K562 (cell line): Measurements from ENCODE around the gene JAKMIP1. TPM values are rescaled to one million over a fixed set of nuclear protein-coding genes. Genes with fewer than 3 reads are reported as not detected.
A peak's percentile ranks its signal among the peaks of the same experiment; 100 is the strongest.

Experiments used
- ATAC-seq: fragments of 200-7000 bp; cut with Tn5 transposase; 3 replicates; pipeline ENCODE4 v1.9.1; 2020; ENCODE audit warnings: moderate library complexity
- BruUV-seq: library from RNA; stranded (reverse); fragments of 400-500 nt; replicated peaks from 2 replicates; lab custom pipeline; 2021; lab: Mats Ljungman, UMichigan
- CTCF ChIA-PET: fragments of 300-600 bp; formaldehyde crosslinking; extraction: SDS; loops from one replicate; lab custom pipeline; 2021; ENCODE audit warnings: low intra/inter-chr PET ratio; lab: Yijun Ruan, JAX
- POLR2A ChIA-PET: fragments of 300-600, 350-650 bp; sonication (Branson Sonifier 250); formaldehyde crosslinking; extraction: SDS; loops from one replicate; lab custom pipeline; 2021; ENCODE audit warnings: antibody characterized with exemption, inconsistent platforms; lab: Yijun Ruan, JAX
- DNase-seq, 4 experiments: peaks; one replicate each; pipeline versions ENCODE4 v3.0.0 to v3.0.0-alpha.2; 2011 to 2018; ENCODE audit warnings: low spot score in 3 of 4, mixed read lengths in 3 of 4; ENCODE audit errors: extremely low read depth in 1 of 4
- FAIRE-seq: peaks from 2 replicates; lab custom pipeline; 2011; peaks lifted over from hg19 to GRCh38; lab: Jason Lieb, UNC
- H2AFZ ChIP-seq: 2 replicates; pipeline ENCODE4 v1.6.0; 2011; ENCODE audit warnings: low read depth, low read length, control low read depth, inconsistent platforms
- H3K27ac ChIP-seq: fragments of 200-600 bp; 3 replicates; pipeline ENCODE4 v1.8.0; 2011; ENCODE audit warnings: low read depth, mild to moderate bottlenecking, control low read depth, inconsistent platforms, low read length, moderate library complexity, mixed read lengths; ENCODE audit errors: extremely low read depth
- H3K27me3 ChIP-seq, 2 experiments: fragments of 300-600 bp in 1 of 2; 2 replicates in 1 of 2; 3 replicates in 1 of 2; pipeline versions ENCODE4 v1.6.0 to v1.8.0; 2011; ENCODE audit warnings: inconsistent platforms in 2 of 2, low read length in 2 of 2, mild to moderate bottlenecking in 1 of 2, mixed read lengths in 1 of 2, moderate library complexity in 1 of 2; ENCODE audit not compliant: control insufficient read depth in 2 of 2, insufficient read depth in 2 of 2
- H3K36me3 ChIP-seq: fragments of 300-600 bp; 3 replicates; pipeline ENCODE4 v1.8.0; 2011; ENCODE audit warnings: mild to moderate bottlenecking, low read length, inconsistent platforms; ENCODE audit not compliant: control insufficient read depth, insufficient read depth
- H3K4me1 ChIP-seq, 2 experiments: fragments of 200-600 bp in 1 of 2; replicated peaks in 1 of 2; 2 replicates in 1 of 2; 3 replicates in 1 of 2; pipeline versions ENCODE4 v1.5.1 to v1.8.0; 2011; ENCODE audit warnings: inconsistent platforms in 2 of 2, low read length in 2 of 2, mild to moderate bottlenecking in 1 of 2, mixed read lengths in 1 of 2, moderate library complexity in 1 of 2; ENCODE audit not compliant: control insufficient read depth in 2 of 2, insufficient read depth in 2 of 2
- H3K4me2 ChIP-seq: 2 replicates; pipeline ENCODE4 v1.6.1; 2011; ENCODE audit warnings: low read length, control low read depth, inconsistent platforms, mixed read lengths; ENCODE audit not compliant: insufficient read depth
- H3K4me3 ChIP-seq: fragments of 200-600 bp; sonication (generic), shearing (Covaris generic); 2 replicates; pipeline ENCODE4 v1.5.1; 2016; ENCODE audit warnings: control low read depth, inconsistent platforms
- H3K79me2 ChIP-seq: fragments of 200-600 bp; 3 replicates; pipeline ENCODE4 v1.8.0; 2011; ENCODE audit warnings: low read length, inconsistent platforms; ENCODE audit not compliant: control insufficient read depth, insufficient read depth
- H3K9ac ChIP-seq, 2 experiments: 2 replicates each; pipeline versions ENCODE4 v1.6.0 to v1.6.1; 2011; ENCODE audit warnings: low read depth in 2 of 2, low read length in 2 of 2, control low read depth in 1 of 2, inconsistent platforms in 1 of 2, mild to moderate bottlenecking in 1 of 2, mixed read lengths in 1 of 2; ENCODE audit not compliant: insufficient read depth in 1 of 2
- H3K9me1 ChIP-seq: one replicate; pipeline ENCODE4 v1.6.0; 2011; ENCODE audit warnings: inconsistent platforms, mild to moderate bottlenecking, low read length, moderate library complexity; ENCODE audit not compliant: control insufficient read depth, insufficient read depth
- H3K9me3 ChIP-seq: replicated peaks from 2 replicates; pipeline ENCODE4 v1.5.1; 2011; ENCODE audit warnings: low read depth, low read length, inconsistent platforms; ENCODE audit not compliant: control insufficient read depth, insufficient read depth
- H4K20me1 ChIP-seq: replicated peaks from 2 replicates; pipeline ENCODE4 v1.6.1; 2011; ENCODE audit warnings: low read length, inconsistent platforms, mixed read lengths; ENCODE audit not compliant: control insufficient read depth, insufficient read depth
- ZNF589 ChIP-seq: fragments of 200-800 bp; sonication (Bioruptor generic); IDR thresholded peaks from 2 replicates; pipeline ENCODE4 v1.6.1; 2016; ENCODE audit warnings: low read depth, missing genetic modification characterization, missing compliant biosample characterization
- WGBS: fragments of 100-300 bp; shearing (Covaris generic); methylation state at CpG from one replicate; pipeline ENCODE4 v1.1.6; 2016; ENCODE audit warnings: low coverage, mixed read lengths; ENCODE audit not compliant: insufficient coverage; ENCODE audit errors: missing lambda C conversion rate; 5-methylcytosine and 5-hydroxymethylcytosine counted together
- in situ Hi-C: fragments of 300-500 bp; cut with MboI; formaldehyde crosslinking; loops from 4 replicates; pipeline ENCODE4 v1.15.0; 2018; ENCODE audit warnings: inconsistent platforms, mixed read lengths
- intact Hi-C: fragments of 100-400 bp; cut with micrococcal nuclease; formaldehyde crosslinking; loops from 2 replicates; pipeline ENCODE4 v1.14.2; 2022
- polyA plus RNA-seq, 8 experiments: library from polyadenylated mRNA; depleted of rRNA in 4 of 8; stranded (reverse) in 5 of 8; unstranded in 3 of 8; fragments of >200 nt; fragmentation: Nextera tagmentation in 2 of 8; fragmentation: Illumina TruSeq in 1 of 8; extraction: Ambion mirVana in 2 of 8; extraction: Trizol in 1 of 8; gene quantifications; 2 replicates each; pipeline versions ENCODE4 v1.2.1 to v1.2.3, GENCODE V29; 2011 to 2014; ENCODE audit warnings: inconsistent platforms in 1 of 8, missing spikeins in 1 of 8
- total RNA-seq, 7 experiments: library from RNA; depleted of rRNA in 6 of 7; stranded (reverse); fragments of >200 nt in 6 of 7; fragmentation: Illumina TruSeq in 2 of 7; extraction: Trizol in 2 of 7; gene quantifications; 2 replicates each; pipeline versions ENCODE4 v1.2.1 to v1.2.3, GENCODE V29; 2011 to 2021; ENCODE audit warnings: low replicate concordance in 1 of 7
- TF ChIP-seq, protein P1 (sequence below), 2 experiments: fragments of 450-650 bp in 1 of 2; sonication (generic) in 1 of 2; formaldehyde crosslinking in 1 of 2; IDR thresholded peaks; 2 replicates each; pipeline versions ENCODE4 v1.7.1 to v1.9.0; 2016 to 2022; ENCODE audit warnings: inconsistent platforms in 1 of 2, mild to moderate bottlenecking in 1 of 2, missing genetic modification reagents in 1 of 2

JAKMIP1 gene
- total and polyA plus RNA-seq, 9 of the 15 experiments (the other 6 are each of a cell fraction or from before 2014, with no cell fraction given), result not detected

DNA sequence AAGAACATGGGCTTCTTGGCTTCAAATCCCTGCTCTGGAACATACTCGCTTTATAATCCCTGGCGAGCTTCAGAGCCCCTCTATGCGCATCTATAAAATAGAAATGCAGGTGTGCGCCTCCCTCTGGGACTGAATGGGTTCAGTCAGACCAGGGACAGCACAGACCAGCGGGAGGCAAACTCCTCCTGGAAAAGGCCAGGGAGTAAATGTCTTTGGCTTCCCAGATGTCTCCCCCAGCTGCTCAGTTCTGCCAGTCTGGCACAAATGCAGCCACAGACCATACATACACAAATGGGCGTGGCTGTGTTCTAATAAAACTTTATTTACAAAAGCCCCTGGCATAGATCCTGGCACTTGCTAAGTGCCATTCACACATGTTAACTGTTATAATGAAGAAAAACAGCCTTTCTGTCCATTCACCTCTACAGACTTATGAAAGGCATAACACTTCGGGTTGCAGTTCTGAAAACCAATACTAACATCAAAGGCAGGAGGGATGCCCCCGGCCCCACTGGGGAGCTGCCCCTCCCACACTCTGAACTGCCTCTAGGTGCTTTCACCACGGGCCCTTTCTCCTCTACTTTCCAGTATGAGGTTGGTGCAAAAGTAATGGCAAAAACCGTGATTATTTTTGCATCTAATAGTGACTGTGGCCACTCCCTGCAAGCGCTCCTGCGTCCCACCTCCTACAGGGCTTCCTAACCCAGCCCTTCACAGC, 4.6 kb downstream of the JAKMIP1 start:
- ChIA-PET POLR2A (no interaction called here), CTCF (no interaction called here)
- Histone ChIP-seq H3K27ac (no peak overlapping the region), H3K36me3 (no peaks in the 10 kb centered on the region), H3K9me1 (no peaks in the 10 kb centered on the region), H3K4me3 (no peak overlapping the region), H2AFZ (no peak overlapping the region), H3K9me3 (no peaks in the 10 kb centered on the region; the same call in 1 of the 2 replicates), H3K27me3 (peaks cover 2 to 39% of the 10 kb centered on the region in 2 experiments; a peak in 3 of 5 replicates), H3K79me2 (no peaks in the 10 kb centered on the region), H3K4me1 (peaks cover 0 to 18% of the 10 kb centered on the region in 2 experiments; a peak in 2 of 5 replicates), H4K20me1 (no peaks in the 10 kb centered on the region; the same call in 1 of the 2 replicates), H3K9ac (no peak overlapping the region), H3K4me2 (no peak overlapping the region)
- intact Hi-C loops (no loop called here), in situ Hi-C loops (no loop called here)
- ATAC-seq (no peak), FAIRE-seq (no peak), DNase-seq (no peak)
- BruUV-seq, result no TSS peak
- TF ChIP-seq, protein P1, sequence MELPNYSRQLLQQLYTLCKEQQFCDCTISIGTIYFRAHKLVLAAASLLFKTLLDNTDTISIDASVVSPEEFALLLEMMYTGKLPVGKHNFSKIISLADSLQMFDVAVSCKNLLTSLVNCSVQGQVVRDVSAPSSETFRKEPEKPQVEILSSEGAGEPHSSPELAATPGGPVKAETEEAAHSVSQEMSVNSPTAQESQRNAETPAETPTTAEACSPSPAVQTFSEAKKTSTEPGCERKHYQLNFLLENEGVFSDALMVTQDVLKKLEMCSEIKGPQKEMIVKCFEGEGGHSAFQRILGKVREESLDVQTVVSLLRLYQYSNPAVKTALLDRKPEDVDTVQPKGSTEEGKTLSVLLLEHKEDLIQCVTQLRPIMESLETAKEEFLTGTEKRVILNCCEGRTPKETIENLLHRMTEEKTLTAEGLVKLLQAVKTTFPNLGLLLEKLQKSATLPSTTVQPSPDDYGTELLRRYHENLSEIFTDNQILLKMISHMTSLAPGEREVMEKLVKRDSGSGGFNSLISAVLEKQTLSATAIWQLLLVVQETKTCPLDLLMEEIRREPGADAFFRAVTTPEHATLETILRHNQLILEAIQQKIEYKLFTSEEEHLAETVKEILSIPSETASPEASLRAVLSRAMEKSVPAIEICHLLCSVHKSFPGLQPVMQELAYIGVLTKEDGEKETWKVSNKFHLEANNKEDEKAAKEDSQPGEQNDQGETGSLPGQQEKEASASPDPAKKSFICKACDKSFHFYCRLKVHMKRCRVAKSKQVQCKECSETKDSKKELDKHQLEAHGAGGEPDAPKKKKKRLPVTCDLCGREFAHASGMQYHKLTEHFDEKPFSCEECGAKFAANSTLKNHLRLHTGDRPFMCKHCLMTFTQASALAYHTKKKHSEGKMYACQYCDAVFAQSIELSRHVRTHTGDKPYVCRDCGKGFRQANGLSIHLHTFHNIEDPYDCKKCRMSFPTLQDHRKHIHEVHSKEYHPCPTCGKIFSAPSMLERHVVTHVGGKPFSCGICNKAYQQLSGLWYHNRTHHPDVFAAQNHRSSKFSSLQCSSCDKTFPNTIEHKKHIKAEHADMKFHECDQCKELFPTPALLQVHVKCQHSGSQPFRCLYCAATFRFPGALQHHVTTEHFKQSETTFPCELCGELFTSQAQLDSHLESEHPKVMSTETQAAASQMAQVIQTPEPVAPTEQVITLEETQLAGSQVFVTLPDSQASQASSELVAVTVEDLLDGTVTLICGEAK (IDR thresholded peaks at IDR 0.05), result peak; percentile 84
- TF ChIP-seq, protein P1 (CRISPR knock-in tag; IDR thresholded peaks at IDR 0.05), result no peak
- no peak for TF ChIP-seq ZNF589 (CRISPR knock-in tag)
- WGBS, result under 1% methylated on average over 12 of the region's 12 CpGs
